H9 (cell line): ENCODE results near the gene PIGL. TPM values are rescaled to one million over a fixed set of nuclear protein-coding genes. Genes with fewer than 3 reads are reported as not detected.

Experiments used
- DNase-seq: peaks from one replicate; pipeline ENCODE4 v3.0.0-alpha.2; 2017
- H2AFZ ChIP-seq: one replicate; pipeline ENCODE4 v1.6.1; 2013; ENCODE audit warnings: mild to moderate bottlenecking, low read length, control low read depth, moderate library complexity
- H2AK5ac ChIP-seq: 2 replicates; pipeline ENCODE4 v1.6.1; 2013; ENCODE audit warnings: low read length, control low read depth, mixed read lengths; ENCODE audit not compliant: insufficient read length
- H2BK120ac ChIP-seq: one replicate; pipeline ENCODE4 v1.6.1; 2013; ENCODE audit warnings: low read depth, mild to moderate bottlenecking, low read length, control low read depth, inconsistent platforms; ENCODE audit not compliant: poor library complexity, severe bottlenecking
- H2BK12ac ChIP-seq: 2 replicates; pipeline ENCODE4 v1.6.1; 2013; ENCODE audit warnings: low read length, control low read depth, mixed read lengths, low read depth; ENCODE audit not compliant: insufficient read length
- H2BK15ac ChIP-seq: 2 replicates; pipeline ENCODE4 v1.6.1; 2013; ENCODE audit warnings: low read depth, low read length, control low read depth
- H2BK20ac ChIP-seq: one replicate; pipeline ENCODE4 v1.6.1; 2013; ENCODE audit warnings: low read depth, mild to moderate bottlenecking, low read length, control low read depth, inconsistent platforms; ENCODE audit not compliant: poor library complexity, severe bottlenecking
- H2BK5ac ChIP-seq: 2 replicates; pipeline ENCODE4 v1.6.1; 2013; ENCODE audit warnings: low read length, control low read depth, mixed read lengths; ENCODE audit not compliant: insufficient read length
- H3K14ac ChIP-seq: 2 replicates; pipeline ENCODE4 v1.6.1; 2013; ENCODE audit warnings: low read length, control low read depth; ENCODE audit not compliant: insufficient read depth
- H3K18ac ChIP-seq: 2 replicates; pipeline ENCODE4 v1.6.1; 2013; ENCODE audit warnings: low read depth, mild to moderate bottlenecking, mixed read lengths, low read length, control low read depth; ENCODE audit not compliant: insufficient read length
- H3K23ac ChIP-seq: 2 replicates; pipeline ENCODE4 v1.6.1; 2013; ENCODE audit warnings: low read length, control low read depth, mixed read lengths, low read depth; ENCODE audit not compliant: insufficient read length
- H3K23me2 ChIP-seq: 2 replicates; pipeline ENCODE4 v1.6.1; 2013; ENCODE audit warnings: low read depth, mild to moderate bottlenecking, mixed read lengths, low read length, control low read depth; ENCODE audit not compliant: insufficient read length, poor library complexity, severe bottlenecking
- H3K27ac ChIP-seq: 2 replicates; pipeline ENCODE4 v1.5.1; 2013; ENCODE audit warnings: low read length, control low read depth, mixed read lengths, low read depth; ENCODE audit not compliant: insufficient read length
- H3K27me3 ChIP-seq: 2 replicates; pipeline ENCODE4 v1.6.1; 2013; ENCODE audit warnings: low read length, control low read depth, inconsistent platforms; ENCODE audit not compliant: insufficient read depth
- H3K4ac ChIP-seq: 2 replicates; pipeline ENCODE4 v1.6.1; 2013; ENCODE audit warnings: low read depth, mild to moderate bottlenecking, control low read depth, inconsistent platforms, low read length, moderate library complexity
- H3K4me1 ChIP-seq: 2 replicates; pipeline ENCODE4 v1.6.1; 2013; ENCODE audit warnings: low read length, control low read depth, inconsistent platforms; ENCODE audit not compliant: insufficient read depth
- H3K4me2 ChIP-seq: 2 replicates; pipeline ENCODE4 v1.6.1; 2013; ENCODE audit warnings: low read length, control low read depth, mixed read lengths; ENCODE audit not compliant: insufficient read length, insufficient read depth
- H3K56ac ChIP-seq: 2 replicates; pipeline ENCODE4 v1.6.1; 2013; ENCODE audit warnings: low read depth, mild to moderate bottlenecking, mixed read lengths, low read length, control low read depth; ENCODE audit not compliant: insufficient read length
- H3K79me1 ChIP-seq: 2 replicates; pipeline ENCODE4 v1.6.1; 2013; ENCODE audit warnings: low read depth, mild to moderate bottlenecking, moderate library complexity, low read length, control low read depth, inconsistent platforms; ENCODE audit not compliant: insufficient read depth, poor library complexity, severe bottlenecking
- H3K79me2 ChIP-seq: 2 replicates; pipeline ENCODE4 v1.6.1; 2013; ENCODE audit warnings: low read length, control low read depth, inconsistent platforms; ENCODE audit not compliant: insufficient read depth
- H3K9ac ChIP-seq: 2 replicates; pipeline ENCODE4 v1.6.1; 2013; ENCODE audit warnings: low read length, control low read depth, mixed read lengths; ENCODE audit not compliant: insufficient read length; ENCODE audit errors: extremely low read depth
- H3K9me3 ChIP-seq: one replicate; pipeline ENCODE4 v1.6.1; 2013; ENCODE audit warnings: low read depth, low read length, inconsistent platforms; ENCODE audit not compliant: control insufficient read depth
- H3T11ph ChIP-seq: one replicate; pipeline ENCODE4 v1.6.1; 2013; ENCODE audit warnings: mild to moderate bottlenecking, low read length, control low read depth, inconsistent platforms
- H4K20me1 ChIP-seq: one replicate; pipeline ENCODE4 v1.6.1; 2013; ENCODE audit not compliant: control insufficient read depth, insufficient read length, insufficient read depth
- H4K5ac ChIP-seq: 2 replicates; pipeline ENCODE4 v1.6.1; 2013; ENCODE audit warnings: low read depth, mild to moderate bottlenecking, mixed read lengths, low read length, control low read depth; ENCODE audit not compliant: insufficient read length
- H4K8ac ChIP-seq: replicated peaks from 2 replicates; pipeline ENCODE4 v1.6.1; 2013; ENCODE audit warnings: low read length, control low read depth, mixed read lengths, low read depth; ENCODE audit not compliant: insufficient read length
- H4K91ac ChIP-seq: 2 replicates; pipeline ENCODE4 v1.6.1; 2013; ENCODE audit warnings: low read depth, mild to moderate bottlenecking, moderate library complexity, mixed read lengths, low read length, control low read depth; ENCODE audit not compliant: insufficient read length
- H3K27ac Mint-ChIP-seq, 3 experiments: 2 replicates in 2 of 3; 3 replicates in 1 of 3; pipeline ENCODE4 v1.8.0; 2020 to 2021; ENCODE audit warnings: mixed read lengths in 3 of 3, mild to moderate bottlenecking in 1 of 3, moderate library complexity in 1 of 3
- H3K27me3 Mint-ChIP-seq: 2 replicates; pipeline ENCODE4 v1.8.0; 2021; ENCODE audit warnings: low read depth, mild to moderate bottlenecking, moderate library complexity, mixed read lengths
- H3K36me3 Mint-ChIP-seq, 3 experiments: 2 replicates in 2 of 3; 3 replicates in 1 of 3; pipeline ENCODE4 v1.8.0; 2020 to 2021; ENCODE audit warnings: low read depth in 3 of 3, mixed read lengths in 3 of 3; ENCODE audit not compliant: insufficient read depth in 1 of 3
- H3K4me1 Mint-ChIP-seq, 2 experiments: 2 replicates each; pipeline ENCODE4 v1.8.0; 2020; ENCODE audit warnings: mixed read lengths in 2 of 2
- H3K4me3 Mint-ChIP-seq, 2 experiments: 2 replicates in 1 of 2; 3 replicates in 1 of 2; pipeline ENCODE4 v1.8.0; 2020 to 2021; ENCODE audit warnings: mild to moderate bottlenecking in 2 of 2, mixed read lengths in 2 of 2, moderate library complexity in 1 of 2
- H3K9me3 Mint-ChIP-seq, 2 experiments: 2 replicates in 1 of 2; 3 replicates in 1 of 2; pipeline ENCODE4 v1.8.0; 2020; ENCODE audit warnings: mild to moderate bottlenecking in 2 of 2, mixed read lengths in 2 of 2, moderate library complexity in 1 of 2
- WGBS: extraction: QIAGEN DNeasy Blood & Tissue Kit; methylation state at CpG from one replicate; pipeline ENCODE4 v1.1.7; 2013; ENCODE audit warnings: missing lambda C conversion rate, low lambda C conversion rate, mixed read lengths; ENCODE audit not compliant: insufficient read length; ENCODE audit errors: extremely low coverage; 5-methylcytosine and 5-hydroxymethylcytosine counted together
- total RNA-seq: library from RNA; stranded (reverse); gene quantifications from 2 replicates; pipeline ENCODE4 v1.2.1, GENCODE V29; 2021
- TF ChIP-seq, protein P1 (sequence below): fragments of 200-600 bp; sonication (generic); conservative IDR thresholded peaks from 3 replicates; pipeline ENCODE4 v1.8.0; 2021; ENCODE audit warnings: antibody characterized with exemption, mild to moderate bottlenecking

Gene PIGL
- total RNA-seq, 1 experiment from 2014 or later, result 21.6 TPM

DNA sequence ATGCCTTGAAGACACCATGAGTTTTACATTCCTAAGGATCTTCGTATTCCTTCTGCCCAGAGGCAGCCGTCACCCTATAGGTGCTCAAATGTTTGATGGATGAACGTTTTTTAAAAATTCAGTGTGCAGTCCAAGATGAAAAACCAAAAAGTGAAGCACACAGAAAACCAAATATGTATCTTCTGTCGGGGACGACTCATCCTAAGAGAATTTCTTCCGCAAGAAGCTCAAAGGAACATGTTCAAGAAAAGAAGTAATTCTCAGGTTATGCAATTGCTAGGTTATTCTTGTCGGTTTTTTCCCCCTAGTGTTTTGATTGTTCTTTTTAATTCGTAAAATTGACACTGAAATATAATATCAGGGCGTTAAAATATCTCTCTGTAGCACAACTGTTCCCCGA, 134.8 kb downstream of the PIGL start:
- no peak overlapping the region for H4K5ac ChIP-seq
- no peak overlapping the region for H2BK5ac ChIP-seq
- no peak overlapping the region for H2BK15ac ChIP-seq
- H3K23ac ChIP-seq, result no peak overlapping the region
- H3K56ac ChIP-seq, result no peak overlapping the region
- H2BK12ac ChIP-seq, result no peak overlapping the region
- H3K14ac ChIP-seq, result peak overlapping the region; percentile 96; the same call in 1 of the 2 replicates
- no peak overlapping the region for H3T11ph ChIP-seq
- Mint-ChIP-seq H3K36me3 (peaks cover 20 to 32% (median 26%) of the 10 kb centered on the region in 3 experiments), H3K4me3 (peak overlapping the region; percentile 90 to 96), H3K27ac (peak overlapping the region; percentile 68 to 99 (median 99); a peak in 5 of 7 replicates), H3K4me1 (peaks cover 18 to 21% of the 10 kb centered on the region in 2 experiments), H3K9me3 (no peaks in the 10 kb centered on the region), H3K27me3 (peaks cover 24% of the 10 kb centered on the region)
- no peak for DNase-seq
- no CpG with 5 or more reads among the region's 10 CpGs for WGBS
- H3K23me2 ChIP-seq, result peaks cover 8% of the 10 kb centered on the region
- H2BK120ac ChIP-seq, result no peak overlapping the region
- no peak overlapping the region for H2BK20ac ChIP-seq
- no peak overlapping the region for H3K27ac ChIP-seq
- H3K79me2 ChIP-seq, result peaks cover 6% of the 10 kb centered on the region; the same call in 1 of the 2 replicates
- no peaks in the 10 kb centered on the region for H3K27me3 ChIP-seq
- H3K9ac ChIP-seq, result peak overlapping the region; percentile 94
- no peak overlapping the region for H2AK5ac ChIP-seq
- no peaks in the 10 kb centered on the region for H3K4me1 ChIP-seq
- H3K79me1 ChIP-seq, result peaks cover 5% of the 10 kb centered on the region
- H2AFZ ChIP-seq, result no peak overlapping the region
- TF ChIP-seq, protein P1, sequence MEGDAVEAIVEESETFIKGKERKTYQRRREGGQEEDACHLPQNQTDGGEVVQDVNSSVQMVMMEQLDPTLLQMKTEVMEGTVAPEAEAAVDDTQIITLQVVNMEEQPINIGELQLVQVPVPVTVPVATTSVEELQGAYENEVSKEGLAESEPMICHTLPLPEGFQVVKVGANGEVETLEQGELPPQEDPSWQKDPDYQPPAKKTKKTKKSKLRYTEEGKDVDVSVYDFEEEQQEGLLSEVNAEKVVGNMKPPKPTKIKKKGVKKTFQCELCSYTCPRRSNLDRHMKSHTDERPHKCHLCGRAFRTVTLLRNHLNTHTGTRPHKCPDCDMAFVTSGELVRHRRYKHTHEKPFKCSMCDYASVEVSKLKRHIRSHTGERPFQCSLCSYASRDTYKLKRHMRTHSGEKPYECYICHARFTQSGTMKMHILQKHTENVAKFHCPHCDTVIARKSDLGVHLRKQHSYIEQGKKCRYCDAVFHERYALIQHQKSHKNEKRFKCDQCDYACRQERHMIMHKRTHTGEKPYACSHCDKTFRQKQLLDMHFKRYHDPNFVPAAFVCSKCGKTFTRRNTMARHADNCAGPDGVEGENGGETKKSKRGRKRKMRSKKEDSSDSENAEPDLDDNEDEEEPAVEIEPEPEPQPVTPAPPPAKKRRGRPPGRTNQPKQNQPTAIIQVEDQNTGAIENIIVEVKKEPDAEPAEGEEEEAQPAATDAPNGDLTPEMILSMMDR, result no peak
- H4K91ac ChIP-seq, result no peak overlapping the region
- H4K8ac ChIP-seq, result no peak overlapping the region
- H3K9me3 ChIP-seq, result no peaks in the 10 kb centered on the region
- H3K4ac ChIP-seq, result no peak overlapping the region
- H3K4me2 ChIP-seq, result peak overlapping the region; percentile 92
- no peaks in the 10 kb centered on the region for H4K20me1 ChIP-seq
- peak overlapping the region; percentile 86 for H3K18ac ChIP-seq
